Trophoblast cell (in vitro differentiated cells and primary cell): Measurements from ENCODE around the gene VWCE.

Source experiments
- DNase-seq, 2 donors: peaks; one replicate each; pipeline ENCODE4 v3.0.0-alpha.2; 2016
- H2AFZ ChIP-seq: 2 replicates; pipeline ENCODE4 v1.6.1; 2013; ENCODE audit warnings: low read length, moderate library complexity, mild to moderate bottlenecking; ENCODE audit not compliant: insufficient read depth, poor library complexity
- H2AK5ac ChIP-seq: 2 replicates; pipeline ENCODE4 v1.6.1; 2013; ENCODE audit warnings: mild to moderate bottlenecking, low read length
- H2BK120ac ChIP-seq: 2 replicates; pipeline ENCODE4 v1.6.1; 2013; ENCODE audit warnings: low read length, mild to moderate bottlenecking, moderate library complexity; ENCODE audit not compliant: insufficient read depth, poor library complexity
- H2BK12ac ChIP-seq: 2 replicates; pipeline ENCODE4 v1.6.1; 2013; ENCODE audit warnings: mild to moderate bottlenecking, low read length, moderate library complexity
- H2BK5ac ChIP-seq: 2 replicates; pipeline ENCODE4 v1.6.1; 2013; ENCODE audit warnings: low read length, low read depth, moderate library complexity, mild to moderate bottlenecking; ENCODE audit not compliant: poor library complexity
- H3K14ac ChIP-seq: 2 replicates; pipeline ENCODE4 v1.6.1; 2013; ENCODE audit warnings: mild to moderate bottlenecking, low read length
- H3K18ac ChIP-seq: 2 replicates; pipeline ENCODE4 v1.6.1; 2013; ENCODE audit warnings: mild to moderate bottlenecking, low read length
- H3K23ac ChIP-seq: 2 replicates; pipeline ENCODE4 v1.6.1; 2013; ENCODE audit warnings: low read length
- H3K27ac ChIP-seq: 2 replicates; pipeline ENCODE4 v1.5.1; 2013; ENCODE audit warnings: low read depth, mild to moderate bottlenecking, inconsistent platforms, low read length, moderate library complexity
- H3K27me3 ChIP-seq: 2 replicates; pipeline ENCODE4 v1.6.1; 2013; ENCODE audit warnings: inconsistent platforms, mild to moderate bottlenecking, low read length, moderate library complexity; ENCODE audit not compliant: insufficient read depth
- H3K36me3 ChIP-seq, 2 experiments: 1 replicate in 1 of 2; 2 replicates in 1 of 2; pipeline ENCODE4 v1.6.1; 2013; ENCODE audit warnings: low read length in 2 of 2, mild to moderate bottlenecking in 2 of 2, moderate library complexity in 1 of 2; ENCODE audit not compliant: insufficient read depth in 2 of 2, control insufficient read depth in 1 of 2
- H3K4ac ChIP-seq: 2 replicates; pipeline ENCODE4 v1.6.1; 2013; ENCODE audit warnings: low read depth, mild to moderate bottlenecking, low read length, moderate library complexity
- H3K4me1 ChIP-seq, 2 experiments: 1 replicate in 1 of 2; 2 replicates in 1 of 2; pipeline ENCODE4 v1.6.1; 2013; ENCODE audit warnings: low read length in 2 of 2, mild to moderate bottlenecking in 2 of 2, moderate library complexity in 1 of 2; ENCODE audit not compliant: insufficient read depth in 2 of 2, control insufficient read depth in 1 of 2
- H3K4me2 ChIP-seq: 2 replicates; pipeline ENCODE4 v1.6.1; 2013; ENCODE audit warnings: inconsistent platforms, mild to moderate bottlenecking, low read length, moderate library complexity
- H3K4me3 ChIP-seq: 2 replicates; pipeline ENCODE4 v1.5.1; 2013; ENCODE audit warnings: mild to moderate bottlenecking, low read depth, low read length, inconsistent platforms
- H3K79me1 ChIP-seq: one replicate; pipeline ENCODE4 v1.6.1; 2013; ENCODE audit warnings: low read length
- H3K79me2 ChIP-seq: 2 replicates; pipeline ENCODE4 v1.6.1; 2013; ENCODE audit warnings: low read length, mild to moderate bottlenecking; ENCODE audit not compliant: control insufficient read depth, insufficient read depth, poor library complexity
- H3K9ac ChIP-seq: 2 replicates; pipeline ENCODE4 v1.6.1; 2013; ENCODE audit warnings: mild to moderate bottlenecking, low read length
- H3K9me3 ChIP-seq: 2 replicates; pipeline ENCODE4 v1.6.1; 2013; ENCODE audit warnings: low read depth, mild to moderate bottlenecking, control low read depth, inconsistent platforms, low read length; ENCODE audit not compliant: insufficient read depth
- H4K12ac ChIP-seq: 2 replicates; pipeline ENCODE4 v1.6.1; 2013; ENCODE audit warnings: low read depth, mild to moderate bottlenecking, low read length, moderate library complexity
- H4K8ac ChIP-seq: 2 replicates; pipeline ENCODE4 v1.6.1; 2013; ENCODE audit warnings: low read depth, mild to moderate bottlenecking, low read length, moderate library complexity
- H4K91ac ChIP-seq: one replicate; pipeline ENCODE4 v1.6.1; 2013; ENCODE audit warnings: low read depth, mild to moderate bottlenecking, low read length, moderate library complexity
- WGBS: extraction: QIAGEN DNeasy Blood & Tissue Kit; methylation state at CpG from one replicate; pipeline ENCODE4 v1.1.7; 2013; ENCODE audit warnings: missing lambda C conversion rate; ENCODE audit not compliant: insufficient read length, insufficient coverage; ENCODE audit errors: extremely low coverage; 5-methylcytosine and 5-hydroxymethylcytosine counted together

Gene VWCE

GRCh38 chr11:61298663-61299244 is 3.6 kb upstream of the VWCE start:
- Histone ChIP-seq H3K27me3 (peaks cover 10% of the 10 kb centered on the region), H3K14ac (no peak overlapping the region), H2AK5ac (no peak overlapping the region), H4K12ac (no peak overlapping the region), H2AFZ (no peak overlapping the region), H2BK12ac (no peak overlapping the region), H4K91ac (no peak overlapping the region), H3K4me2 (no peak overlapping the region), H2BK120ac (no peak overlapping the region), H4K8ac (no peak overlapping the region), H3K9me3 (no peaks in the 10 kb centered on the region), H3K36me3 (peaks cover 37 to 49% of the 10 kb centered on the region in 2 experiments), H2BK5ac (no peak overlapping the region), H3K4me3 (no peak overlapping the region), H3K79me1 (peaks cover 14% of the 10 kb centered on the region), H3K4me1 (peaks cover 9 to 21% of the 10 kb centered on the region in 2 experiments), H3K4ac (no peak overlapping the region), H3K23ac (no peak overlapping the region), H3K18ac (no peak overlapping the region), H3K79me2 (peaks cover 3% of the 10 kb centered on the region), H3K27ac (no peak overlapping the region), H3K9ac (no peak overlapping the region)
- peak; percentile 20 to 21 for DNase-seq
- no CpG with 5 or more reads among the region's 4 CpGs for WGBS

- no peak overlapping the region for H2BK5ac ChIP-seq
- no peak overlapping the region for H3K23ac ChIP-seq
- H3K9ac ChIP-seq: no peak overlapping the region
- no peak overlapping the region for H2BK12ac ChIP-seq
- no peak overlapping the region for H3K4me3 ChIP-seq
- peaks cover 28 to 41% of the 10 kb centered on the region in 2 experiments for H3K36me3 ChIP-seq
- no peak overlapping the region for H4K12ac ChIP-seq
- H3K14ac ChIP-seq: no peak overlapping the region
- no peaks in the 10 kb centered on the region for H3K9me3 ChIP-seq
- peaks cover 11 to 21% of the 10 kb centered on the region in 2 experiments for H3K4me1 ChIP-seq
- DNase-seq: peak; percentile 34 to 51
- no peak overlapping the region for H3K18ac ChIP-seq
- no peak overlapping the region for H3K4me2 ChIP-seq
- no peak overlapping the region for H4K91ac ChIP-seq
- no CpG with 5 or more reads among the region's 5 CpGs for WGBS
- H3K79me2 ChIP-seq: peaks cover 3% of the 10 kb centered on the region
- no peak overlapping the region for H4K8ac ChIP-seq
- H3K27ac ChIP-seq: peak overlapping the region; percentile 28
- H3K4ac ChIP-seq: no peak overlapping the region
- no peak overlapping the region for H2AK5ac ChIP-seq
- peaks cover 10% of the 10 kb centered on the region for H3K27me3 ChIP-seq
- no peak overlapping the region for H2AFZ ChIP-seq
- H2BK120ac ChIP-seq: no peak overlapping the region
- peaks cover 14% of the 10 kb centered on the region for H3K79me1 ChIP-seq
Measured at GRCh38 chr11:61297746-61298145, 2.6 kb upstream of the VWCE start.

GRCh38 chr11:61297341-61297740 is 2.2 kb upstream of the VWCE start:
- no peak overlapping the region for H4K91ac ChIP-seq
- DNase-seq: peak; percentile 58 to 83
- WGBS: no CpG with 5 or more reads among the region's 1 CpG
- no peak overlapping the region for H3K9ac ChIP-seq
- H3K14ac ChIP-seq: no peak overlapping the region
- H3K27ac ChIP-seq: peak overlapping the region; percentile 28
- no peaks in the 10 kb centered on the region for H3K9me3 ChIP-seq
- no peak overlapping the region for H3K4ac ChIP-seq
- no peak overlapping the region for H3K18ac ChIP-seq
- no peak overlapping the region for H4K8ac ChIP-seq
- peaks cover 11 to 21% of the 10 kb centered on the region in 2 experiments for H3K4me1 ChIP-seq
- H4K12ac ChIP-seq: no peak overlapping the region
- peaks cover 3% of the 10 kb centered on the region for H3K79me2 ChIP-seq
- peaks cover 14% of the 10 kb centered on the region for H3K79me1 ChIP-seq
- no peak overlapping the region for H2BK120ac ChIP-seq
- H2BK12ac ChIP-seq: no peak overlapping the region
- H3K27me3 ChIP-seq: peaks cover 10% of the 10 kb centered on the region
- no peak overlapping the region for H3K4me3 ChIP-seq
- H3K23ac ChIP-seq: no peak overlapping the region
- no peak overlapping the region for H2AK5ac ChIP-seq
- peaks cover 24 to 37% of the 10 kb centered on the region in 2 experiments for H3K36me3 ChIP-seq
- H3K4me2 ChIP-seq: no peak overlapping the region
- H2BK5ac ChIP-seq: no peak overlapping the region
- H2AFZ ChIP-seq: no peak overlapping the region

- Histone ChIP-seq H2BK12ac (no peak overlapping the region), H4K91ac (peak overlapping the region; percentile 59), H3K18ac (peak overlapping the region; percentile 8), H3K36me3 (peaks cover 9 to 23% of the 10 kb centered on the region in 2 experiments), H3K27ac (no peak overlapping the region), H3K4ac (no peak overlapping the region), H2BK5ac (no peak overlapping the region), H4K12ac (no peak overlapping the region), H3K23ac (no peak overlapping the region), H2AK5ac (peak overlapping the region; percentile 6), H2AFZ (peak overlapping the region; percentile 41), H3K79me1 (peaks cover 14% of the 10 kb centered on the region), H4K8ac (peak overlapping the region; percentile 27), H3K4me1 (peaks cover 11 to 21% of the 10 kb centered on the region in 2 experiments), H3K4me3 (peak overlapping the region; percentile 23), H3K14ac (no peak overlapping the region), H2BK120ac (peak overlapping the region; percentile 1), H3K4me2 (peak overlapping the region; percentile 62), H3K79me2 (peaks cover 3% of the 10 kb centered on the region), H3K9ac (no peak overlapping the region), H3K27me3 (peaks cover 10% of the 10 kb centered on the region), H3K9me3 (no peaks in the 10 kb centered on the region)
- no CpG with 5 or more reads among the region's 12 CpGs for whole genome bisulfite sequencing
- no peak for DNase-seq
Measured at GRCh38 chr11:61295596-61295926, 445 bp upstream of the VWCE start.
